Measurements from ENCODE around the gene MYO5B. TPM values are rescaled to one million over a fixed set of nuclear protein-coding genes. Genes with fewer than 3 reads are reported as not detected.

The MYO5B gene
- total RNA-seq, 1 donor from 2014 or later, result 1.5 TPM

GRCh38 chr18:49985236-49985635 is 209.7 kb downstream of the MYO5B start:
- H3K27me3 Mint-ChIP-seq (ENCODE audit: unreplicated experiment), result no peaks in the 10 kb centered on the region
- TF ChIP-seq, protein P1, sequence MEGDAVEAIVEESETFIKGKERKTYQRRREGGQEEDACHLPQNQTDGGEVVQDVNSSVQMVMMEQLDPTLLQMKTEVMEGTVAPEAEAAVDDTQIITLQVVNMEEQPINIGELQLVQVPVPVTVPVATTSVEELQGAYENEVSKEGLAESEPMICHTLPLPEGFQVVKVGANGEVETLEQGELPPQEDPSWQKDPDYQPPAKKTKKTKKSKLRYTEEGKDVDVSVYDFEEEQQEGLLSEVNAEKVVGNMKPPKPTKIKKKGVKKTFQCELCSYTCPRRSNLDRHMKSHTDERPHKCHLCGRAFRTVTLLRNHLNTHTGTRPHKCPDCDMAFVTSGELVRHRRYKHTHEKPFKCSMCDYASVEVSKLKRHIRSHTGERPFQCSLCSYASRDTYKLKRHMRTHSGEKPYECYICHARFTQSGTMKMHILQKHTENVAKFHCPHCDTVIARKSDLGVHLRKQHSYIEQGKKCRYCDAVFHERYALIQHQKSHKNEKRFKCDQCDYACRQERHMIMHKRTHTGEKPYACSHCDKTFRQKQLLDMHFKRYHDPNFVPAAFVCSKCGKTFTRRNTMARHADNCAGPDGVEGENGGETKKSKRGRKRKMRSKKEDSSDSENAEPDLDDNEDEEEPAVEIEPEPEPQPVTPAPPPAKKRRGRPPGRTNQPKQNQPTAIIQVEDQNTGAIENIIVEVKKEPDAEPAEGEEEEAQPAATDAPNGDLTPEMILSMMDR (IDR thresholded peaks at IDR 0.05; ENCODE audit: unreplicated experiment), result no peak
- DNase-seq (ENCODE audit: low spot score), result no peak
- H3K27ac Mint-ChIP-seq (ENCODE audit: unreplicated experiment), result no peak overlapping the region
- no peak overlapping the region for H3K4me3 Mint-ChIP-seq (ENCODE audit: unreplicated experiment)
- peaks cover 14% of the 10 kb centered on the region for H3K4me1 Mint-ChIP-seq (ENCODE audit: unreplicated experiment)
- no peaks in the 10 kb centered on the region for H3K36me3 Mint-ChIP-seq (ENCODE audit: low read depth, unreplicated experiment)
- no peaks in the 10 kb centered on the region for H3K9me3 Mint-ChIP-seq (ENCODE audit: unreplicated experiment)

DNA sequence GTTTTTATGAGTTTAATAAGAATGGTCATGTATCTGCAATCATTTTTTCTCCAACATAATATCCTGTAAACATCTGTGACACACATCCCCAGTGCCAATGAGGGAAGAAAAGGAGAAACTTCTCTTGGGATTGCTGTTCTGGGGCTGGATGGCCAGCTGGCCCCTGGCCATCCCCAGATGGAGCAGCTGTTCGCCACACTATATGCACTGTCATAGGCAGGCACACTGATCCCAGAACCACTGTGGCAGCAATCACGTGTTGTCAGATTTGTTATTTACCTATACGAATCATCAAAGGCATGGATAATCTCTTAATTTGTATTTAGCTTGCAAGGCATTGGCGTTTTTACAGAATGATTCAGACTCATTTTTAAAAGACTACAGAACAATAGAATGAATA is 214.1 kb downstream of the MYO5B start:
- H3K27me3 Mint-ChIP-seq (ENCODE audit: unreplicated experiment), result no peaks in the 10 kb centered on the region
- H3K4me1 Mint-ChIP-seq (ENCODE audit: unreplicated experiment), result no peaks in the 10 kb centered on the region
- no peak overlapping the region for H3K4me3 Mint-ChIP-seq (ENCODE audit: unreplicated experiment)
- no peak overlapping the region for H3K27ac Mint-ChIP-seq (ENCODE audit: unreplicated experiment)
- H3K36me3 Mint-ChIP-seq (ENCODE audit: low read depth, unreplicated experiment), result no peaks in the 10 kb centered on the region
- TF ChIP-seq, protein P1 (IDR thresholded peaks at IDR 0.05; ENCODE audit: unreplicated experiment), result no peak
- H3K9me3 Mint-ChIP-seq (ENCODE audit: unreplicated experiment), result no peaks in the 10 kb centered on the region
- no peak for DNase-seq (ENCODE audit: low spot score)

DNA sequence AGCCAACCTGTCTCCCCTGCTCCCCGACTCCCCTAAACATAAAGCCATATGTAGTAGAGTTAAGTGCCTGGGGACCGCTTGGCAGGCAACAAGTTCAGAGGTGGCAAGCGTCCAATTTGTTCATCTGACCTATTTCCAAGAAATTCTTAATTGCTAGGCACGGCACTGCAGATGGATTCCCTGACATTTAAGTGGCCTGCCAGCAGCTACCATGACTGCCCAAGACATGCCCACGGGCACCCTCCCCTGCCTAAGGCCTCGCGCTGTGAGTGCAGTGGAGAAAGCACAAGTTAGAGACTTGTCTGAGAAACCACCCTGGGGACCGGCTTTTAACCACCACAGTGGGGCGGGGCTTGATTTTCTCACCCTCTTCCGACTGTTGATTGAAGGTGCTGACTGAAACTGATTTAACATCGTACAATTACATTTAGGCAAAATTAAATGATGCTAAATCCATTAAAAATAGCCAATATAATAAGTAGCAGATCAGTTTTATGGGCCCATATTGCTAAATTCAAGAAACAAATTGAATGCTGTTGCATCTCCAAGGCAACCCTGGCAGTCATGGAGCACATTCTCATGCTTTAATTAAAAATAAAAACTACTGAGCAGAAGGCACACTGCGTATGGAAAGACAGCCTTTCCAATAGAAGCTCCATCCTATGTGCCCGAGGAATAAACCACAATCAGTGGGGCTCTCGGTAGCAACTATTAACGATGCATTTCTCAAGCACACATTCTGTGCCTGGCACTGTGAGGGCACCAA is 218.0 kb downstream of the MYO5B start:
- H3K4me1 Mint-ChIP-seq (ENCODE audit: unreplicated experiment), result no peaks in the 10 kb centered on the region
- no peaks in the 10 kb centered on the region for H3K9me3 Mint-ChIP-seq (ENCODE audit: unreplicated experiment)
- H3K4me3 Mint-ChIP-seq (ENCODE audit: unreplicated experiment), result no peak overlapping the region
- H3K36me3 Mint-ChIP-seq (ENCODE audit: low read depth, unreplicated experiment), result no peaks in the 10 kb centered on the region
- peaks cover 1% of the 10 kb centered on the region for H3K27me3 Mint-ChIP-seq (ENCODE audit: unreplicated experiment)
- TF ChIP-seq, protein P1 (IDR thresholded peaks at IDR 0.05; ENCODE audit: unreplicated experiment), result no peak
- H3K27ac Mint-ChIP-seq (ENCODE audit: unreplicated experiment), result no peak overlapping the region
- DNase-seq (ENCODE audit: low spot score), result no peak

DNA sequence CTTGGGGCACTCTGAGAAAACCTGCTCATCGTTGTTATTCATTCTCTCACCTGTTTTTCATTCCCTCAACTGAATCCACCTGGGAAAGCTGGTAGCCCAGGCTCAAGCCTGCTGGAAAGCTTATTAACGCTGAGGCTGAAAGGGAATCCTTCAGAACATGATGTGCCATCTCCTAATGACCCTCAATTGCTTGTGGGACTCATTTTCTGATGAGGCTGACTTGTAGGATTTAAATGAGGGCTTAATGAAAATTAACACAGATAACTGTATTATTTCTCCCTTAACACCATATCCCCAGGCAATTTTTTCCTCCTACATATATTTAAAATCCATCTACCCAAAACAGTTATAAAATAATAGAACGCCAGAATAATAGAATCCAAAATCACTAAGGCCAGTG is 218.9 kb downstream of the MYO5B start:
- no peak overlapping the region for H3K4me3 Mint-ChIP-seq (ENCODE audit: unreplicated experiment)
- H3K27me3 Mint-ChIP-seq (ENCODE audit: unreplicated experiment), result peaks cover 1% of the 10 kb centered on the region
- no peaks in the 10 kb centered on the region for H3K36me3 Mint-ChIP-seq (ENCODE audit: low read depth, unreplicated experiment)
- TF ChIP-seq, protein P1 (IDR thresholded peaks at IDR 0.05; ENCODE audit: unreplicated experiment), result no peak
- H3K4me1 Mint-ChIP-seq (ENCODE audit: unreplicated experiment), result no peaks in the 10 kb centered on the region
- H3K27ac Mint-ChIP-seq (ENCODE audit: unreplicated experiment), result no peak overlapping the region
- H3K9me3 Mint-ChIP-seq (ENCODE audit: unreplicated experiment), result no peaks in the 10 kb centered on the region
- no peak for DNase-seq (ENCODE audit: low spot score)

- DNase-seq (ENCODE audit: low spot score), result no peak
- Mint-ChIP-seq H3K4me1 (ENCODE audit: unreplicated experiment) (peaks cover 10% of the 10 kb centered on the region), H3K27ac (ENCODE audit: unreplicated experiment) (no peak overlapping the region), H3K4me3 (ENCODE audit: unreplicated experiment) (no peak overlapping the region), H3K36me3 (ENCODE audit: low read depth, unreplicated experiment) (no peaks in the 10 kb centered on the region), H3K9me3 (ENCODE audit: unreplicated experiment) (no peaks in the 10 kb centered on the region), H3K27me3 (ENCODE audit: unreplicated experiment) (peaks cover 1% of the 10 kb centered on the region)
- TF ChIP-seq, protein P1 (IDR thresholded peaks at IDR 0.05; ENCODE audit: unreplicated experiment), result no peak
Observed at GRCh38 chr18:49974079-49974478, 220.9 kb downstream of the MYO5B start.
